Stimulated activated CD8-positive, alpha-beta memory T cell treated with anti-CD3 and anti-CD28 coated beads, Interleukin-4, amount 100 ng/mL, for 48 hours (primary cell): ENCODE results near the gene IFITM5.
"Not testable (repeated sequence)": the region's sequence is repeated elsewhere in the genome, so short reads cannot be mapped to it uniquely, and the experiment has no call there.

Experiments used
- DNase-seq: peaks from one replicate; pipeline ENCODE4 v3.0.0-alpha.2; 2020

IFITM5 gene

DNA sequence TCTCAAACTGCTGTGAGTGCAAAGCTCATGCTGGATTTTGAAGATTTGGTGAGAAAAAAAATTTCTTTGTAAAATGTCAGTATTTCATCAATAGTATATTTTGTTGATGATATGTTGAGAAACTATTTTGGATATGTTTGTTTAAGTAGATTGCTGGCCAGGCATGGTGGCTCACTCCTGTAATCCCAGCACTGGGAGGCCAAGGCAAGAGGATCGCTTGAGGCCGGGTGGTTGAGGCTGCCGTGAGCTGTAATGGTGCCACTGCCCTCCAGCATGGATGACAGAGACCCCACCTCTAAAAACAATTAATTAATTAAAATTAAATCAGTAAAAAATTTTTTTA, 28.2 kb upstream of the IFITM5 start:
- no peak for DNase-seq

DNA sequence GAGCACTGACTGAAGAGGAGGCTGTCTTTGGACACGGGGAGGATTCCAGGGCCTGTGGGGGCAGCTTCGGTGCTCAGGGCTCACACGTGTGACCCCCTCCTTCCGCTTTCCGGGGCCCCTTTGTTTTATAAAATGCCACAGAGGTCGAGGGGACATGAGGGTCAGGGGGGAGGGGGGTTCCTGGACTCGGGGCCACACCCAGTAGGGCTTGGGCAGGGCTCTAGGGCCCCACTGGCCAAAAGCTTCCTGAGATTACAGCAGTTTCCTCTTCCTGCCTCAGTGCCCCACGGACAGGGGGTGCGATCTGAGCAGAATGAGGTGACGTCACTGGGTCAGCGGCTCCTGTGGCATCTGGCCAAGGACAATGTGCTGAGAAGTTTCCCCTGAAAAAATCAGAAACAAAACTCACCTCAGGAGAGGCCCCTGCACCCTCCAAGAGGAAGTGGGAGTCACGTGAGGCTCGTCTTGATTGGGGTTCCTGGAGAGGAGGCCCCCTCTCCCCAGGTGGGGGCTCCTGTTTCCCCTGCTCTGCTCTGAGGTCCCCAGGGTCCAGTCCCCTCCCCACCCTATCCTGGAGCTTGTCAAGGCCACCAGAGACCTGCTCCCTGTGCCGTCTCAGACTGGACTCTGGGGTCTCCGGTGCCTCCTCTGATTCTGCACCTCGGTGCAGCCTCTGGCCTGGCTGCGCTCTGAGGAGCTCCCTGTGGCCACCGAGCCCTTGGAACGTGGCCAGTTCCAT, 27.7 kb upstream of the IFITM5 start:
- DNase-seq: peak; percentile 84

DNA sequence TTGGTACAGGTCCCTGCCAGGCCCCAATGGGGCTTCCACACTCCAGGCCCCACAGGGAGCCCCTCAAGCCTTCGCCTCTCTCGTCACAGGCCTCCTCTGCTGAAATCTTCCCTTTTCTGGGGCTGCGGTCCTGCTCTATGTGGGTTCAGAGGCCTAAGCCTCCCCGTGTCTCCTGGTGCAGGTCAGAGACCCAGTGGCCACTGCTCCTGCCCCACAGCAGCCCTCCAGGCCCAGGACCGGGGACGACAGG, 27.2 kb upstream of the IFITM5 start:
- DNase-seq: no peak

GRCh38 chr11:325796-326591, 26.7 kb upstream of the IFITM5 start:
- no peak for DNase-seq

DNA sequence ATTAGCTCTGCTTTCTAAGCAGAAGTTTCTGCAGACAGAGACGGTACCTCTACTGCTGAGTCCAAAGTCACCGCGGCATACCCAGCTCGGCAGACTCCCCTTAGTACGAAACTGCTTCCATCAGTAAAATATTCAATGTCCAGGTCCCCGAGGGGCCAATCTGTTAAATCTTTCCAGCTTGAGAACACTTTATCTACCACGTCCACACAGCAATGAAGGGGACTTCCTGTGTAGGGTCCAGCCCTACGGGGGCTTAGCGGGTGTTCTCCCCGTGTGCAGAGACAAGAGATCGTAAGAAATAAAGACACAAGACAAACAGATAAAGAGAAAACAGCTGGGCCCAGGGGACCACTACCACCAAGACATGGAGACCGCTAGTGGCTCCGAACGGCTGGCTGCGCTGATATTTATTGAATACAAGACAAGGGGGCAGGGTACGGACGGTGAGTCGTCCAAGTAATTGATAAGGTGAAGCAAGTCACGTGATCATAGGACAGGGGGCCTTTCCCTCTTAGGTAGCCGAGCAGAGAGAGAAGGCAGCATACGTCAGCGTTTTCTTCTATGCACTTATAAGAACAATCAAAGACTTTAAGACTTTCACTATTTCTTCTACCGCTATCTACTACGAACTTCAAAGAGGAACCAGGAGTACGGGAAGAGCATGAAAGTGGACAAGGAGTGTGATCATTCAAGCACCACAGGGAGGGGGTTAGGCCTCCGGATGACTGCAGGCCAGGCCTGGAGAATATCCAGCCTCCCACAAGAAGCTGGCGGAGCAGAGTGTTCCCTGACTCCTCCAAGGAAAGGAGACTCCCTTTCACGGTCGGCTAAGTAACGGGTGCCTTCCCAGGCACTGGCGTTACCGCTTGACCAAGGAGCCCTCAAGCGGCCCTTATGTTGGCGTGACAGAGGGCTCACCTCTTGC, 25.5 kb upstream of the IFITM5 start:
- DNase-seq: peak; percentile 19

DNA sequence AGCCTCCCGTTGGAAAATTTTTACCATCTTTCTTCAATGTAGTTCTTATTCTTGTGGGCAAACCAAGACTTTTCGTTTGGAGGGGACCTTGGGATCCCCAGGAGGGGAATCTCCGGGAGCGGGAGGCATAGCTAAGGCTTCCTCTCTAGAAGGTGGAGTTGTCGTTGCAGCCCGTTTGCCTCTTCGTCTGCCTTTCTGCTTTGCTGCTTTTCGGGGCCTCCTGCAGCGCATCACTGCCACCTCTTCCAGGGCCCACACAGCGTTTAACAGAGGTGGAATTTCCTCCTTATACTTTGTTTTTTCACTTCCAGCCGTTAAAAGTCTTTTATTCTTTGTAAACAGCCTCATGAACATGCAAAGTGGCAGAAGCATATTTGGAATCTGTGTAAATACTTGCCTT, 24.8 kb upstream of the IFITM5 start:
- DNase-seq: peak; percentile 21

DNA sequence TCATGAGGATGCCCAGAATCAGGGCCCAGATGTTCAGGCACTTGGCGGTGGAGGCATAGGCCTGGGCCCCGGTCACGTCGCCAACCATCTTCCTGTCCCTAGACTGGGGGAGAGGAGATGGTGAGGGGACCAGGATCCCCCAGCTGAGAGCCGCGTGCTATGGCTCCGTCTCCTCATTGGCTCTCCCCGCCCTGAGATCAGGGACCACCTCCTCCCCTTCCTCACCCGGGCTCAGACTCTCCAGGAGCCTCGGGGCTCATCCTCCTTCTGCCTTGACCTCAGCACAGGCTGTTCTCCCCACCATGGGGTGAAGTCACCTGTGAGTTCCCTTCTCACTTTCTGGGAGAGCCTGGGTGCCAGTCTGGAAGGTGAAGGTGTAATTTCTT, 20.6 kb upstream of the IFITM5 start:
- DNase-seq: peak; percentile 52

- DNase-seq: peak; percentile 54
Measured at GRCh38 chr11:319121-319887, 20.0 kb upstream of the IFITM5 start.

DNA sequence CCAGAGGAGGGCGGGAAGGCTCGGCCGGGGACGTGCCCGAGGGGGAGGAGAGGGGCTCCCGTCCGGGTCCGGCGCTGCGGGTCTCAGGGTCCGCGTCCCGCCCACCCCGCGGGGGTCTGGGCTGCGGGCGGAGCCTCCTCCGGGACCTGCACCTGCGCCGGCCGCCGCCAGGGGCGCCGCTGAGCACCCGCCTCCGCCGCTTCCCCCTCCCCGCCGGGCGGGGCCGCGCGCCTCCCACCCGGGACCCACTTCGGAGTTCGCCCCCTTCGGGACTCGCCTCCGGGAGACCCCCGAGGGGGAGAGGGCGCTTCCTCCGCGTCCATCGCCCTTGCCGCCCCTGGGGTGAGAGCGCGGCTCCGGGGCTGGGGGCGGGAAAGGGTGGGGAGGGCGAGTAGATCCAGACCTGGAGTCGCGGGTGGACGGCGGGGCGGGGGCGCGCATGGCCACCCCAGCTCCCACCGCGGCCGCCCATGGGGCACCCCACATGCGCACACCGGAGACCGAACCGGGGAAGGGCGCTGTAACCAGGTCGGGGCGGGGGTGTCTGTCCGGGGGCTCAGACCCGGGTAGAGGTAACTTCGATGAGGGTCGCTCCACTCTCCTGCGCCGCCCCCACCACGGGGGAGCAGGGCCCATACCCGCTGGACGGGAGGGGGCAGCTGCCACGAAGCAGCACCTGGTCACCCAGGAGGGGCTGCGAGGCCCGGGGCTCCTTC, 19.2 kb upstream of the IFITM5 start:
- peak; percentile 34 for DNase-seq

- not testable (repeated sequence) for DNase-seq
Measured at GRCh38 chr11:317668-318404, 18.5 kb upstream of the IFITM5 start.

DNA sequence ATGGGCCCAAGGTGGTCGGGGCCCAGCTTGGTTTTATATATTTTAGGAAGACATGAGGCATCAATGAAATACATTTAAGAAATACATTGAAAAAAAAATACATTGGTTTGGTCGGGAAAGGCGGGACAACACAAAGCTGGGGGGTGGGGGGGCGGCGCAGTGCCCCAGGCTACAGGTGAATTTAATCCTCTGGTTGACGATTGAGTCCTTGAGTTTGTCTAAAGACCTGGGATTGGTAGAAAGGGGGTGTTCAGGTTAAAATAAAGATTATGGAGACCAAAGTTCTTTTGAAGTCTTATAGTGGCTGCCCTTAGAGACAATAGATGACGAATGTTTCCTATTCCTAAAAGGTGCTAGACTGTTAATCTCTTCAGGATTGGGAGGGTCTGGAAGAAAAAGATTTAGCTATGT, 17.6 kb upstream of the IFITM5 start:
- DNase-seq: no peak

- peak; percentile 58 for DNase-seq
Measured at GRCh38 chr11:316031-316701, 16.8 kb upstream of the IFITM5 start.

GRCh38 chr11:315516-315994, 16.2 kb upstream of the IFITM5 start:
- no peak for DNase-seq

- no peak for DNase-seq
Measured at GRCh38 chr11:315051-315481, 15.7 kb upstream of the IFITM5 start.

GRCh38 chr11:314554-314875, 15.2 kb upstream of the IFITM5 start:
- not testable (repeated sequence) for DNase-seq

DNA sequence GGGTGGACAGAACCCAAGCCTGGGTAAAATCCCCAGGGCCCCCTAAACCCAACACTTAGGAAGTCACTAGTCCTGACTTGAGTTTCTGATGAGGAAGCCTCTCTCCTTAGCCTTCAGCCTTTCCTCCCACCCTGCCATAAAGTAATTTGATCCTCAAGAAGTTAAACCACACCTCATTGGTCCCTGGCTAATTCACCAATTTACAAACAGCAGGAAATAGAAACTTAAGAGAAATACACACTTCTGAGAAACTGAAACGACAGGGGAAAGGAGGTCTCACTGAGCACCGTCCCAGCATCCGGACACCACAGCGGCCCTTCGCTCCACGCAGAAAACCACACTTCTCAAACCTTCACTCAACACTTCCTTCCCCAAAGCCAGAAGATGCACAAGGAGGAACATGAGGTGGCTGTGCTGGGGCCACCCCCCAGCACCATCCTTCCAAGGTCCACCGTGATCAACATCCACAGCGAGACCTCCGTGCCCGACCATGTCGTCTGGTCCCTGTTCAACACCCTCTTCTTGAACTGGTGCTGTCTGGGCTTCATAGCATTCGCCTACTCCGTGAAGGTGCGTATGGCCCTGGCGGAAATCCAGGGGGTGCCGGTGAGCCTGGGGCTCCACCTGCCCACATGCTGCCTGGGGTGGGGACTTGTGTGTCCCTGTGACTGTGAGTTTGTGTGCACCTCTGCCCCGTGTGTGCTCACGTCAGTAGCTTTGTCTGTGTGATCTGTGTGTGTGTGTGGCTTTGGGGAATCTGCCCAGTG, 14.6 kb upstream of the IFITM5 start, which contains the start of gene IFITM1:
IFITM1 (plus strand) TSS at position 254 of the 767 bp plus-strand sequence; CDS start at position 385, 131 bp downstream.
- DNase-seq: peak; percentile 70

DNA sequence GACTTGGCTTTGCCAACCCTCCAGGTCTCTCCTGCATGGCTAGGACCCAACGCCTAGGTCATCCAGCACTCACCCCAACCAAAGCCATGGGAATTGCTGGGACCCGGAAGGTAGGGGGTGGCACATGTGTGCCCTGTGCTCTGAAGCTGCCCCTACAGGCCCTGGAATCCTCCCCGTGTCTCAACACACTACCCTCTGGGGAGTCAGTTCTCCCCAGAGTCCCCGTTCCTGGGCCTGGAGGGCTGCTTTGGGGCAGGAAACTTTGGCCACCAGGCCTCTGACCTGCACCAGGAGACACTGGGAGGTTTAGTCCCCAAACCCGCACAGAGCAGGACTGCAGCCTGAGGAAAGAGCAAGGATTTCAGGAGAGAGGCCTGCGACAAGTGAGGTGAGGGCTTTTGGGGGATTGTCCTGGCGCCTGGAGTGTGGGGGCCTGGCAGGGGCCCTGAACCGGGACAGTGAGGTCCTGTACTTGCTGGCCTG, 14.0 kb upstream of the IFITM5 start:
- DNase-seq: peak; percentile 52

- peak; percentile 61 for DNase-seq
Measured at GRCh38 chr11:312092-312816, 12.9 kb upstream of the IFITM5 start.
